SKM-1 (cell line): ENCODE data around the gene NUP210.
A peak's percentile ranks its signal among the peaks of the same experiment; 100 is the strongest.

ENCODE experiments used
- DNase-seq: peaks from one replicate; lab custom pipeline; 2025; ENCODE audit not compliant: unreplicated experiment; lab: John Stamatoyannopoulos, UW

Gene NUP210

GRCh38 chr3:13324835-13325501 lies 95.2 kb downstream of the NUP210 start:
- no peak for DNase-seq

- no peak for DNase-seq
Measured at GRCh38 chr3:13323822-13324221, 96.3 kb downstream of the NUP210 start.

GRCh38 chr3:13322324-13322723 lies 97.8 kb downstream of the NUP210 start:
- DNase-seq, result no peak

GRCh38 chr3:13319564-13320220 lies 100.4 kb downstream of the NUP210 start:
- no peak for DNase-seq

GRCh38 chr3:13318626-13319470 lies 101.3 kb downstream of the NUP210 start:
- no peak for DNase-seq

GRCh38 chr3:13317596-13318320 lies 102.4 kb downstream of the NUP210 start:
- DNase-seq, result no peak

- DNase-seq, result no peak
Measured at GRCh38 chr3:13316603-13317002, 103.5 kb downstream of the NUP210 start.

- DNase-seq, result no peak
Measured at GRCh38 chr3:13314877-13315276, 105.2 kb downstream of the NUP210 start.

- no peak for DNase-seq
Measured at GRCh38 chr3:13313813-13314212, 106.3 kb downstream of the NUP210 start.

- no peak for DNase-seq
Measured at GRCh38 chr3:13309004-13309403, 111.1 kb downstream of the NUP210 start.

- peak; percentile 76 for DNase-seq
Measured at GRCh38 chr3:13308380-13308801, 111.7 kb downstream of the NUP210 start.

GRCh38 chr3:13307041-13307440 lies 113.1 kb downstream of the NUP210 start:
- no peak for DNase-seq

GRCh38 chr3:13305623-13306022 lies 114.5 kb downstream of the NUP210 start:
- no peak for DNase-seq

- DNase-seq, result no peak
Measured at GRCh38 chr3:13303410-13303809, 116.7 kb downstream of the NUP210 start.

- DNase-seq, result peak; percentile 78
Measured at GRCh38 chr3:13301286-13301987, 118.7 kb downstream of the NUP210 start.

- DNase-seq, result no peak
Measured at GRCh38 chr3:13300546-13301285, 119.4 kb downstream of the NUP210 start.

GRCh38 chr3:13299531-13300155 lies 120.5 kb downstream of the NUP210 start:
- DNase-seq, result no peak

GRCh38 chr3:13296662-13297061 lies 123.5 kb downstream of the NUP210 start:
- DNase-seq, result peak; percentile 63
